ENCODE measurements around the gene ELAC1.
"Not testable (repeated sequence)": the region's sequence is repeated elsewhere in the genome, so short reads cannot be mapped to it uniquely, and the experiment has no call there.

DNA sequence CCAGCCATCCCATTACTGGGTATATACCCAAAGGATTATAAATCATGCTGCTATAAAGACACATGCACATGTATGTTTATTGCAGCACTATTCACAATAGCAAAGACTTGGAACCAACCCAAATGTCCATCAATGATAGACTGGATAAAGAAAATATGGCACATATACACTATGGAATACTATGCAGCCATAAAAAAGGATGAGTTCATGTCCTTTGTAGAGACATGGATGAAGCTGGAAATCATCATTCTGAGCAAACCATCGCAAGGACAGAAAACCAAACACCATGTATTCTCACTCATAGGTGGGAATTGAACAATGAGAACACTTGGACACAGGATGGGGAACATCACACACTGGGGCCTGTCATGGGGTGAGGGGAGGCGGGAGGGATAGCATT is 35.3 kb downstream of the ELAC1 start:
- TF ChIP-seq CTCF, POLR2A (IDR thresholded peaks at IDR 0.05): not testable (repeated sequence)

Measured in heart left ventricle (tissue), 13 donors.